HG03045 (cell line): Measurements from ENCODE around the gene CYB561D1.
A peak's percentile ranks its signal among the peaks of the same experiment; 100 is the strongest.

Experiments
- ATAC-seq: cut with Tn5 transposase; IDR thresholded peaks from one replicate; pipeline ENCODE4 v1.9.1; 2021; ENCODE audit warnings: mild to moderate bottlenecking, moderate library complexity; ENCODE audit not compliant: unreplicated experiment

CYB561D1 gene

DNA sequence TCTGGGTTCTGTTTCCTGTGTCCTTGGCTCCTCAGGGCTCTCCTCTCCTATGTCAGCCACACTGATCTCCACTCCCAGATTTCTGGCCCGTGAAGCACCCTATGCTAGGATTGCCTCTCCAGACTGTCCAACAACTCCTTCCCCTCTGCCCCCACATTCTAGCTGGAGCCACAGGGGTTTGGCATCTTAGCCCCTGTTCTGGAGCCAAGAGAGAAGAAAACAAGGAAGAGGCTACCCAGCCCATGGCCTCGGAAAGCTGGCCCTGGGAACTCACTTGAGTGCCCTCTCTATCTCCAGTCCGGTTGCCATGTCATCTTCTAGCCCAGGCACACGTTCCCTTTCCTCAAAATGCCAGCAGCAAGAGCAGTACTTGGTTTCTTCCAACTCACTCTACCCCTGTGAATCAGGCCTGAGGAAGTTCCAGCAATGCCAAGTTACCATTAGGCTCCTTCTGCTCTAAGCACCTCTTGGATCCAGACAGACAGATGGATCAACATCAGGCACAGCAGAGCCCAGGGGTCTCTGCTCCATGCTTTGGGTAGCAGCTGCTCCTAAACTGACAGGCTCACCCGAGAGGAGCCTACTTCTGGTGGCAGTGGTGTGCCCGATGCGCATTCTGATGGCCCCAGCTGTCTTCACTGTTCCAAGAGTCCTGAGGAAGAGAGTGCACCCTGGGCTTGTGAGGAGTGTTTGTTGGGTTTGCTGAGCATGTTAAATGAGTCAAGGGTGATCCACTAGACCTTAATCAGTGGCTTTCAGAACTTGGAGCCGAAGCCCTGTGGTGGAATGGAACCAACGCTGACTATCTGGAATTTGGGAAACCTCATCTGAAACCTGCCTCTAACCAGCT lies 34.2 kb downstream of the CYB561D1 start:
- no peak for ATAC-seq

DNA sequence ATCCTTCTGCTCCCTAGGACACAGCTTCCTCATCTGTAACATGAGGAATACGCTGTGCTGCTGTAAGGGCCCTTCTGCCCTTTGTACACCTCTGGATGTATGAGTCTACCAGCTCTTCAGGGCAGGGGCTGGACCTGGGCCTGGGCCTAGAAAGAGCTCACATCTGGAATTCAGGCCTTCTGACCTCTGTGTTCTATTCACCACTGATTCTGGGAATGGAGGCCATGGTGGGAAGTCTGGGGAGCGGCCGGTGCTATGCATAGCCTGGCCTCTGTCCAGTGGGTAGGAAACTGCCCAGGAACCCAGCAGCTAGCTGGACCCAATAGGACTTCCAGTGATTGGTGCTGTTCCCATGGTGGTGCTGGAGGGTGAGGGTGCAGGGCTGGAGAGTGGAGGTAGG lies 34.8 kb downstream of the CYB561D1 start:
- no peak for ATAC-seq

DNA sequence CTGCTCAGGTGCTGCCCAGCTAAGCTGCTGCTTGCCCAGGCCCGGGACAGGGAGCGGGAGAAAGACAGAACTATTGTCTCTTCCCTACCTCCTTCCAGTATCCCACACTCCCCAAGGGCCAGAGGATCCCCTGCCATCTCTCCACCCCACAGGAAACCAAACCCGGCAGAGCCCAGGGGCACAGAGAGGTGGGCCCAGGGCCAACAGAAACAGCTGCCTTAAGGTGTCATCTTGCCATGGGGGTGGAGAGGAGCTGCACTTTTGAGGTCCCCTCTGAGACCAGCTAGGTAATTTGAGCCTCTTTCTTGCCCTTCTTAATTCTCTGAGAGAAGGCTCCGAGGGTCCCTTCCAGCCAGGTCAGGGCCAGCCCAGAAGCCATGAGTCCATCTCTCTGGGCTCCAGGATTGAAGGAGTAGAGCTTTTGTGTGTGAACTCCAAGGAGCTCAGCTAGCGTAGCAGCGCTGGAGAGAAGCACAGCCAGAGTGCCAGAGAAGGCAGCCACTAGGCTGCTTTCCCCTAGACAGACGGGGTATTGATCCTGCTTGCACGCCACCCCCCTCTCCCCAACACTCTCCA lies 36.1 kb downstream of the CYB561D1 start:
- ATAC-seq, result no peak

DNA sequence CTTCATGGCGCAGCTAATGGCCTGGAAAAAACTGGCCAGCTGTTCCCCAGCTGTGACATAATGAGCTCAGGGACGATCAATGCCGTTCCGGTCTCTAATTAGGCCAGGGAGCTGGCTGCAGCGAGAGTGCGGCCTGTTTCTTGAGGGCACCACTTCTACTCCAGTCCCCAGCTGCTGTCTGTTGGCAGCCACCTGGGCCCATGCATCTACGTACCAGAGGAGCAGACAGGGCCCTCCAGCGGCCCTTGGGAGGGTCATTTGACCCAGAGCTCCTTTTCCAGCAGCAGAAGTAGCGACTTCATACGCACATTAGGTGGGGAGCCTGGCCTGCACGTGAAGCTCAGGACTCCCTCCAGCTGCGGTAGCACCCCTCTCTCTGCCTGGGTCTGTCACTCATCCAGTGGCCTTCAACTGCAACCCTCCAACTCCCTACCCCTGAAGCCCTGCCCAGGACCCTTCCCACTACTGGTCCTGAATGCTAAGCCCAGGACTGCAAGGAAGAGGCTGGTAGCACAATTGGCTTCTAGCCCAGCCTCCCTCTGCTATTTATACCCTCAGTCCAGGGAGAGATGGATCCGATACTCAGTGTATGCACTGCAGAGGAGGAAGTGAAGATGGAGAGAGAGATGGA lies 36.7 kb downstream of the CYB561D1 start:
- no peak for ATAC-seq

DNA sequence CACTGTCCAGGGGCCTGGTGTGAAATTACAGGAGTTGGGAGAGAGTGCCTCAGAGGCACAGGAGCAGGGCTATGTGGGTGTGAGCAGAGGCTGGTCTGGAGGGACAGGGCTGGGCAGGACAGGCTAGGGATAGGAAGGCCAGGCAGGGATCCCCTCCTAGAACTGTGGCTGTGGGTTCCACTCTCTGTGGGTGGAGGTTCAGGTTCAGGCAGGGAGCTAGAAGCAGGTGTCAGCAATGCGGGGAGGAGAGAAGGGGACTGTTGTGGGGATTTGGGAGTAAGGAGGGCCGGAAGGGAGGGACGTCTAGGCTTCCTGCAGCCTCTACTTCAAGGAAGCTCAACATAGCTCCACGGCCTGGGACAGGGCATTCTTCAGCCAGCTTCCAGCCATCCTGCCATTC lies 37.5 kb downstream of the CYB561D1 start:
- ATAC-seq, result no peak

DNA sequence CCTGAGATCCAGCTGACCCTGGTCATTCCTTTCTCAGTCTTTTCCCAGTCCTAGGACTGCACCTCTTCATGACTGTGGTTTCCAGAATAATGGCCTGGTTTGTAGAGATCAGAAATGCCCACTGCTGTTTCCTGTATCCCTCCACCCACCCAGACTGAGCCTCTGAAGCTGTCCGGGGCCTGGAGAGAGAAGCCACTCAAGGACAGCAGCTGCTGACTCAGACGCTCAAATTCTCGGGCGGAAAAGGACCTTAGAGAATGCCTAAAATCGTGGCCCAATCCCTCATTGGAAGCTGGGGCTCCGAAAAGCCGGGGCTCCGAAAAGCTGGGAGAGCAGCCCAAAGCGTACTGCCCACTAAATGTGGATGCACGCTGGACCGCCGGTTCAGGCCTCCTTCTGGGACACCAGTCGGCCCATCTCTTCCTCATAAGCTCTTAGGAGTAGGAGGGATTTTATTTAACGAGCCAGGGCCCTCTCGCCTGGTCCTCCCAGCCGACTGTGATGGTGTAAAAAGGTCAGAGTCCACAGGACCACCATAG lies 38.0 kb downstream of the CYB561D1 start:
- no peak for ATAC-seq

DNA sequence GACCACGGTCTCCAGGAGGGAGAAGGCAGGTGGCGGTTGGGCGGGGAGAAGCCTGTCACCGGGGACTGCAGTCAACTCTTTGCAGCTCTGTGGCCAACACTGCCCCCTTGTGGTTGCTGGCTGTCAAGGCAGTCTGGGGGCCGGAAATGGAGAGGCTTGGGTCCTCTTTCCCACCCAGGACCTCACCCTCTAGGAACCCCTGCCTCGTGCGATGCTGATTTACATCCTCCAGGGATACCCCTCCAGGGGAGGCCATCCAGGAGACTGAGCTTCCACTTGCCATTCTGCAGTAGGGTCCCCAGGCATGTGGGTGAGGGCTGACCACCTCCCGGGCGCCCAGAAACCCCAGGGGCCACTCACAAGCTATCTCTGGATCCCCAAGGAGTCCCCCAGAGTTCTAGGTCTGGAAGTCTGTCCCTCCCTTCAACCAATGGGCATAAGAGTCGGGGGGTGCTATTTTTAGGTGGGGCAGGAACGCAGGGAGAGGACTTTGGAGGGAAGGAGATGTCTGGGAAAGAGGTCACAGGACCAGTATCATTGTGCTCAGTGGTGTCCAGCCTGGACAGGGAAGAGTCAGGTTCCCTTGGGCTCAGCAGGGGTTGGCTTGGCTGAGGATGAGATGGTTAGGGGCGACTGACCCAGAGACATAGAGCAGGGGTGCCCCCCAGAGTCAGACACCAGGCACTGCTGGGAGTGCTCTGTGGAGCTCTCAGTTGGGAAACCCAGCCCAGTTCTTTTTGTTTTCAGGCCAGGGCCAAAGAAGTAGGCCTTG lies 38.7 kb downstream of the CYB561D1 start:
- ATAC-seq, result peak; percentile 68

DNA sequence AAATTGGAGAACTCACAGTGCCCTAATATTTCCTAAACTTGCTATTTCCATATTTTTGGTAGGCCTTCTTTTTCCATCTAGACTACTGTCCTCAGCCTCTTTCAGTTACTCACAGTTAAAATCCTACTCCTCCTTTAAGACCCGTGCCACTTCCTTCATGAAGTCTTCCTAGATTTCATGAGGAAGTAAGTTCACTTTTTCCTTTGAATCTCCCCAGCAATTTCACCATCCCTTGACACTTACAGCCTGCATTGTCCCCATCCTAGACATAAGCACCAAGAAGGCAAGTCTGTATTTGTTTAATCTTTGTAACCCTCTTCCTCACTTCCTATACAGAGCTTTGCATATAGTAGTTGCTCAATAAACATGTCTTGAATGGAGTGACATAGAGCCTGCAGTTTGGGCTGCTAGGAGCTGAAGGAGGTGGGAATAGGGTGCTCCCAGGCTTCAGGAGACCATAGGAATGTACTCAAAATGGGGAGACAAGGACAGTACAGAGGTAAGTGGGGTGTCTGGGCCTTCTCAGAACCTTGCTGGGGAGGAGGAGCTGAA lies 40.5 kb downstream of the CYB561D1 start:
- no peak for ATAC-seq

DNA sequence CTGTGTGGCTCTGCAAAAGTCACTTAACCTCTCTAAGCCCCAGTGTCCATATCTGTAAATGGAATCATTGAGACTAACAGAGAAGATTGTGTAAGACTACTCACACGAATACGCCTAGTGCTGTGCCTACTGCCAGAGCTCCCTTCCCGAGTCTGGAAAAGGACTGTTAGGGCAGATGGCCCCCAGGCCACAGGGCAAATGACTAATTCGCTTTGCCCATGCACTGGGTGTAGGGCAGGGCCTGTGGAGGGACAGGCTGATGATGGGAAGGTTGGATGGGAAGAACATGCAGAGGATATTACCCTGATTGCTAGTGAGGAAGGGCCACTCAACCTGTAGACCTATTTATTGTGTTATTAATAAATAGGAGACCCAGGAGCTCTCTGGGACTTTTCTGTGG lies 41.6 kb downstream of the CYB561D1 start:
- ATAC-seq, result no peak

DNA sequence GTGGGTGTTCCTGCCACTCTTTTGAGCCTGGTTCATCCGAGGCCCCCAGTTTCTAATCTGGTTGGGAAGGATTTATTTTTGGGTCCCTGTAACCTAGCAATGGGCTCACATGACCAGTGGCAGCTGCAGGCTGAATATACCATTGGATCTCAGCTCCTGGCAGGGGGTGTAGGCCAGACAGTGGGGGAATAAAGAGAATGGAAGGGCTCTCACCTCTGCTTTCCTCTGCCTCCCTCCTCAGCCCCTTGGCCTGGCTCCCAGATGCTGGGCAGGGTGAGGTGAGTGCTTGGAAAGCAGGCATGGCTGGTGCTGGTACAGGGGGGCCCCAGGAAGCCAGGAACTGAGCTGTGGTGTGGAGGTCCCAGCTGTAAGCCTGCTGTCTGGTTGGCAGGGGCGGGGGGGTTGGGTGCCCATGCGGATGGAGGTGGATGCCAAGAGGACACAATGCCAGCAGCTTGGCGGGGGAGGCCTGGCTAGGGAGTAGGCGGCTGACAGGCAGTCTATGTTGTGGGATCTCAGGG lies 42.1 kb downstream of the CYB561D1 start:
- no peak for ATAC-seq

DNA sequence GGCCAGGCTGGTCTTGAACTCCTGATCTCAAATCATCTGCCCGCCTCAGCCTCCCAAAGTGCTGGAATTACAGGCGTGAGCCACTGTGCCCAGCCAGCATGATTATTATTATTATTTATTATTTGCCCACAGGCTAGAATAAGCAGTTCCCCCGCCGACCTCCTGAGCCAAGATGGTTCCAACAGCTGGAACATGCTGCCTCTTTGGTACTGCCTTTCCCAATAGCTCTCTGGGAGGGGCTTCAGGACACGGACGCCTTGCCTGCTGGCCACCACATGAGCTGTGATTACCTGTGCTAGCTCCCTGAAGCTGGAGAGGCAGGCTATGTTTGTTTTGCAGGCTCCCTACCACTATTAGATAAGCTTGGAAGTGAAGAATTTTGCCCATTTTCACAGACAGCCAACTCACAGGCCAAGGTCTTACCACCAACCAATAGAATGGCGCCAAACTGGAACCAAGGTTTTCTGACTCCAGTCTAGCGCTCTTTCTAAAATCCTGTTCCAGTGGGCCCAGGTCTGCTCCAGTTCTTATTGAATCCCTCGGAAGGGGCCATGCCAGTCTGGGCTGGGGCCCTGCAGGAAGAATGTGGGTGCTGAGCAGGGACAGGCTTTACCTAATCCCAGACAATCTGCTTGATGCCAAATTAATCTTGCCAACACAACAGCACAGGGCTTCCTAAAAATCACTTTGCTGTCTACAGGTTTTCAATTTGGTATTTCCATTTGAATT lies 43.7 kb downstream of the CYB561D1 start:
- no peak for ATAC-seq

DNA sequence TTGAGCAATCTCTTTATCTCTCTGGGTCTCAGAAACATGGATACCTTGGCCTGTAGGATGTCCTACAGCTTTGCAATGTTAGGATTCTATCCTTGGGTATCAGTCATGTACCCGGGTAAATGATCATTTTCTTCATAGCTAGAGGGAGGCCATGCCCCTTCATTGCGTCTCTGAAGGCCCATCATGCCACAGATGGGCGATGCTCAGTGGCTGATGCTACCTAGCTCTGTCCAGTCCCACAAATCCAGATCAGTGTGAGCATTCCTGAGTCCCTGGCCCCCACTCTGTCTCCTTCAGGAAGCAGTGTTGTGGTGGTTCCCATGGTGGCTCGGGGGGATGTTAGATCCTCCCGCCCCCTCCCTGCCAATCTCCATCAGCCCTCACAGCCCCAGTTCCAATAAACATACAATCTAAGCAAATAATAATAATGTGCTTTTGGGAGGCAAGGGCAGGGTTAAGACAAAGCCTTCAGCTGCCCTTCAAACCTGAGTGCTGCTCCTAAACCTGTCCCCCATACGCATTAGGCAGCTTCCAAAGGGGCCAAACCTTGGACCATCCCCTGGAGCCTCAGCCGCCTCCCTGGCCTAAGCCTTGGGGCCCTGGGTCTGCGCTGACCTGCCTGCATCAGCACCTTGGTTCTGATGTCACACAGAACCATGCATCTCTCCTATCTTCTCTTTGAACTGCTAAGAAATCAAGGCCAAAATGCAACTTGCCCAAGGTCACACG lies 45.1 kb downstream of the CYB561D1 start:
- ATAC-seq, result no peak

DNA sequence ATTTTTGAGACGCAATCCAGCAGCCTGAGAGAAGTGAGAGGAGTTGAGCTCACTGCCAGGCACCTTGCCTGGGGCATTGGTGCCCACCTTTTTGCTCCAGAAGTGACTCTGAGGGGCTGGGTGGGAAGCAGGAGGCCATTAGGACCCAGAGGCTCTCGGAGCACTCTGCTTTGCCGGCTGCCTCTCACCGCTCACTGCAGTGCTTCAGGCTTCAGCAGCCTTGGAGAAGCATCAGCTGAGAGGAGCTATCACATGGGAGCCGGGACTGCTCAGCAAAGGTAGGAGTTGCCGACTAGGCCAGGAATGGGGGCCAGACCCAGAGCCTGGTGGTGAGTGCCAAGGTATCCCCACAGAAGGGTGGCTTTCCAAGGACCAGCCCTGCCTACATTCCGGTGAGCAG lies 45.8 kb downstream of the CYB561D1 start, which contains the start of gene GPR61:
Gene GPR61, plus strand, starts transcription at position 197 of the 400 bp plus-strand sequence. CDS start 3,151 bp downstream, outside the sequence.
- ATAC-seq, result no peak

DNA sequence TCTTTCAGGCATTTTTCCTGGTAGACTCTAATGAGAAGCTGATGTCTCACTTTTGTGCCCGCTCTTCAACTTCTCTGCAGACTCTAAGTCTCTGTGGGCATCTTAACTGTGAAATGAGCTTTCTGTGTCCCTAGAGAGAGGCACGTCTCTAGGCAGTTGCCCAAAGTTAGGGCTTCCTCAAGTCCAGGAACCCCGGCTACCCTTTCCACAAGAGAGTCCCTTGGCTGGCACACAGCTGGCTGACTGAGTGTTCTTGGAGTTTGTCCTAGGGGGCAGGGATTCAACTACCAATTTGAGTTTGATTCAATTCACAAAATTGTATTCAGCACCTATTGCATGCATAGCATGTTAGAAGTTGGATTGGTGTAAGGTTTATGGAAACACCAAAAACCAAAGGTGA lies 47.2 kb downstream of the CYB561D1 start:
- no peak for ATAC-seq

DNA sequence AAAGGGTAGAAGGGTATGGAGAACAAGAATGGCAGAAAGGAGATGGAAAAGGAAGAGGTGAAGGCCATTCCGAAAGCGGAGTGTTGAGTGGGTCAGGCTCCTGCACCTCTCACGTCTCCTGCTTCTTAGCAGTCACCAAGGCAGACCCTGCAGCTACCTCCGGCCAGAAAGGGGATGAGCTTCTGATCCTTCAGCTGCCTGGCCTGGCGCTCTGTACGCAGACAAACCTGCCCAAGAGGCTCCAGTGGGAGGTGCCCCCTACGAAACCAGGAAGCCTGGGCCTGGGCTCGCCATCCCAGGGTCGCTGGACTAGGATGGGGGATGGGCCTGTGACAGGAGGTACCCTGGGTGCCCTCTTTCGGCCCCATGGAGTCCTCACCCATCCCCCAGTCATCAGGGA lies 48.8 kb downstream of the CYB561D1 start:
- no peak for ATAC-seq

DNA sequence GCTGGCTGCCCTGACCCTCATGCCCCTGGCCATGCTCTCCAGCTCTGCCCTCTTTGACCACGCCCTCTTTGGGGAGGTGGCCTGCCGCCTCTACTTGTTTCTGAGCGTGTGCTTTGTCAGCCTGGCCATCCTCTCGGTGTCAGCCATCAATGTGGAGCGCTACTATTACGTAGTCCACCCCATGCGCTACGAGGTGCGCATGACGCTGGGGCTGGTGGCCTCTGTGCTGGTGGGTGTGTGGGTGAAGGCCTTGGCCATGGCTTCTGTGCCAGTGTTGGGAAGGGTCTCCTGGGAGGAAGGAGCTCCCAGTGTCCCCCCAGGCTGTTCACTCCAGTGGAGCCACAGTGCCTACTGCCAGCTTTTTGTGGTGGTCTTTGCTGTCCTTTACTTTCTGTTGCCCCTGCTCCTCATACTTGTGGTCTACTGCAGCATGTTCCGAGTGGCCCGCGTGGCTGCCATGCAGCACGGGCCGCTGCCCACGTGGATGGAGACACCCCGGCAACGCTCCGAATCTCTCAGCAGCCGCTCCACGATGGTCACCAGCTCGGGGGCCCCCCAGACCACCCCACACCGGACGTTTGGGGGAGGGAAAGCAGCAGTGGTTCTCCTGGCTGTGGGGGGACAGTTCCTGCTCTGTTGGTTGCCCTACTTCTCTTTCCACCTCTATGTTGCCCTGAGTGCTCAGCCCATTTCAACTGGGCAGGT lies 49.5 kb downstream of the CYB561D1 start:
- no peak for ATAC-seq

DNA sequence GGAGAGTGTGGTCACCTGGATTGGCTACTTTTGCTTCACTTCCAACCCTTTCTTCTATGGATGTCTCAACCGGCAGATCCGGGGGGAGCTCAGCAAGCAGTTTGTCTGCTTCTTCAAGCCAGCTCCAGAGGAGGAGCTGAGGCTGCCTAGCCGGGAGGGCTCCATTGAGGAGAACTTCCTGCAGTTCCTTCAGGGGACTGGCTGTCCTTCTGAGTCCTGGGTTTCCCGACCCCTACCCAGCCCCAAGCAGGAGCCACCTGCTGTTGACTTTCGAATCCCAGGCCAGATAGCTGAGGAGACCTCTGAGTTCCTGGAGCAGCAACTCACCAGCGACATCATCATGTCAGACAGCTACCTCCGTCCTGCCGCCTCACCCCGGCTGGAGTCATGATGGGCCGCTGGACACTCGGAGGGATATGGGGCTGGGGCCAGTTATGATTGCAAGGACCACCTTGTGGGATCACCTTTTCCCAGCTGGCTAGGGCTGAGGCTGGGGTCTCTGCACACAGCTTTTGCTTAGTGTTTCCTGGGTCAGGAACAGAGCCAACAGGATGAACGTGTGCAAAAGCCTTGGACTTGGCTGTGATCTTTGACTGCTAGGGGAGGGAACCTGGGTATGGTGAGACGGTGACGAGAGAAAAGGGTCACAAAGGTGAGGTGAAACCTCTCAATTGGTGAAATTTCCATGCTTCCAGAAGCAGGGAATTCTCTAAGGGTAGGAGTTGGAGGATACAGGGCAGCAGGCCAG lies 50.3 kb downstream of the CYB561D1 start:
- no peak for ATAC-seq
